HG02759 (cell line): ENCODE results near the gene NEK4.

ENCODE experiments used
- ATAC-seq: cut with Tn5 transposase; IDR thresholded peaks from one replicate; pipeline ENCODE4 v1.9.1; 2021; ENCODE audit warnings: mild to moderate bottlenecking, moderate library complexity; ENCODE audit not compliant: unreplicated experiment

Gene NEK4

DNA sequence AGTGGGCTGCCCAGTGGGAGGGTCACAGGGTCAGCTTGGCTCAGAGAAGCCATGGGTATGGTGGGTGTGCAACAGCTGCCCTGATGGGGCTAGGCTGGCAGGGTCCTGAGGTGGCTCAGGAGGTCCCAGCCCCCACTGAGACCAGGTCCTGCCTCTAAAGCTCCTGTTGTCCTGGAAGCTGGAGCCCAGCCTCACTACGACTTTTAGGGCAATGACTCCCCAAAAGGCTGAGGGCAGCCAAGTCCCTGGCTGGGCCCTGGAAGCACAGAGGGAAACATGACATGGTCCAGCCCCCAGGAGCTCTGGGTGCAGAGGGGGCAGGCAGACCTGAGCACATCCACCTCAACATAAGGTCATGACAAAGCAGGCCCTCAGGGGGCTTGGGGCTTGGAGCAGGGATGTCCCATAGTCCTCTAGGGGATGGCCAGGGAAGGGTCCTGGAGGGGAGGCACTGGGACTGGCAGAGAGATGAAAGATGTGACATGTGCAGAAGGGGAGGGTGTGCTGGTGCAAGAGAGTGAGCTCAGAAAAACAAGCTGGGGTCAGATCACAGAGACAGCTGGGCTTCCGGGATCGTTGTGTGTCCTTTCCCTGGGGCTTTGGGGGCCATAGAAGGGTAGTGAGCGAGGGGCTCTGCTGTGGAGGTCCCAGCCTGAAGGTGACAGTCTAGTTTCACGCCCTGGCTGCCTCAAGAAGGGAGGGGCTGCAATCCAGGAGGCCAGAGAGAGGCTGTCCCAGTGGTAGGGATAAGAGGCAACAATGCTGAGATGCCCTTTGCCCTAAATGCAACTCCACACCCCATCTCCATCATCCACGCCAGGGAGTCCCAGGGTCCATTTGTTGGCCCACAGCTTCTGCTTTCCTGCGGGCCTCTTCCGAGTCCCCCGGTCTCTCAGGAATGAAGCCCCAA lies 23.2 kb upstream of the NEK4 start:
- ATAC-seq, result no peak

- no peak for ATAC-seq
Measured at GRCh38 chr3:52792961-52793695, 22.4 kb upstream of the NEK4 start.

- no peak for ATAC-seq
Measured at GRCh38 chr3:52792413-52792812, 21.7 kb upstream of the NEK4 start.

DNA sequence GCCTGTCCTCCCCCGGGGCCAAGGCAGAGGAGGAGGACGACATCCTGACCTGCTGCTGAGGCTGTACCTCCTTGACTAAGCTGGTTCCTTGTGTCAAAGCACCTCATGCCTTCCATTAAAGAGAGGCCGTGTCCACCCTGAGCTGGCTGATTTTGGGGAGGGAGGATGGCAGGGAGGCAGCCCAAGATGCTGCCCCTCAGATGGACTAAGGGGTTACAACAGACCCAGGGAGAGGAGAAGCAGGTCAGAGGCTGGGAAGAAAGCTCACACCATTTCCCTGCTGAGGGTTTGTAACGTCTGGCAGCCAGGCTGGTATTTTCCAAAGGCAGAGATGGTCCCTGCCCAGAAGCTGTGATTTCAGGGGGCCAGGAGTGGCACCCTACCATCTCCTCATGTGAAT lies 21.2 kb upstream of the NEK4 start:
- ATAC-seq, result no peak

GRCh38 chr3:52791366-52791765 lies 20.6 kb upstream of the NEK4 start:
- ATAC-seq, result no peak

DNA sequence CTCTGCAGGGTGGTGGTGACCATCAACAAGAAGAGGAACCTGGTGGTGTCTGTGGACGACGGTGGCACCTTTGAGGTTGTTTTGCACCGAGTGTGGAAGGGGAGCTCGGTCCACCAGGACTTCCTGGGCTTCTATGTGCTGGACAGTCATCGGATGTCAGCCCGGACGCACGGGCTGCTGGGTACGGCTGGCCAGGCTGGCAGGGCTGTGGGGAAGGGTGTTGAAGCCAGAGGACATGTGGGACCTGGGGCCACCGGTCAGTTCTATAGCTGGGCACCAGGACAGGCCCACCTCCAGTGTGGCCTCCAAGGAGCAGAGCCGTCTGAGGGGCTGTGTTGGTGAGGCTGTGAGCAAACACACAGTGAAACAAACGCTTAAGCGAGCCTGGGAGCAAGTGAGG lies 20.0 kb upstream of the NEK4 start:
- no peak for ATAC-seq

GRCh38 chr3:52790337-52790736 lies 19.6 kb upstream of the NEK4 start:
- no peak for ATAC-seq

- no peak for ATAC-seq
Measured at GRCh38 chr3:52789746-52790040, 19.0 kb upstream of the NEK4 start.

DNA sequence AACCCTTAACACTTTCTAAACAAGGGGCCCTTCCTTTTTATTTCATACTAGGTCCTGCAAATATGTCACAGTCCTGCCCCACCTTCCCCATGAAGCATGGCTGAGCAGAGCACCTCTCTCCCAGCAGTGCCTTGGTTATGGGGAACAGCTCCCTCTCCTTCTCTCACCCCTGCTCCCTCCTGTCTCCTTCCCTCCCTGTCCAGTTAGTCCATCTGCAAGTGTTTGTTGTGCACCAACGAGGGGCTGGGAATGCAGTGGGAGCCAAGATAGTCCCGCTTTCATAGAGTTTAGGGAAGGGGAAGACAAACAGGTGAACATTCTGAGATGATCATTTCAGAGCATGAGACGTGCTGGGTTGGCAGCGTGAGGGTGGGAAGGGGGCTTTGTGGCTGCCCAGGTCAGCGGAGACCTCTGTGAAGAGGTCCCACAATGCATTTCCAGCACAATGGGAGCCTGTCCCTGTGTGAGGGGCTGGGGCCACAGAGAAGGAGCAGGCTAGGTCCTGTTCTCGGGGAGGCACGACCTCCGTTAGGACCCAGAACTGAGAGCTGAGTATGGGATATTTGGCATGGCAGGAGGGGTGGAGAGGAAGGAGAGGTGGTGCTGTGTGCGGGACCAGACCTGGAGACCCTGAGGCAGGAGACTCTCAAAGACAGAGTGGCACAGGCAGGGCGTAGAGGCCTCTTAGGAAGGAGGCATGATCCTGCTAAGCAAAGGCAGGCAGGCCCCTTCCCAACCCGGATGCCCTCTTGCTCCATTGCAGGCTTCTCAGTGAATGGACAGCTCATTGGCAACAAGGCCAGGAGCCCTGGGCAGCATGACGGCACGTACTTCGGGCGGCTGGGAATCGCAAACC lies 18.4 kb upstream of the NEK4 start:
- ATAC-seq, result no peak

GRCh38 chr3:52787672-52788625 lies 17.2 kb upstream of the NEK4 start:
- ATAC-seq, result no peak

DNA sequence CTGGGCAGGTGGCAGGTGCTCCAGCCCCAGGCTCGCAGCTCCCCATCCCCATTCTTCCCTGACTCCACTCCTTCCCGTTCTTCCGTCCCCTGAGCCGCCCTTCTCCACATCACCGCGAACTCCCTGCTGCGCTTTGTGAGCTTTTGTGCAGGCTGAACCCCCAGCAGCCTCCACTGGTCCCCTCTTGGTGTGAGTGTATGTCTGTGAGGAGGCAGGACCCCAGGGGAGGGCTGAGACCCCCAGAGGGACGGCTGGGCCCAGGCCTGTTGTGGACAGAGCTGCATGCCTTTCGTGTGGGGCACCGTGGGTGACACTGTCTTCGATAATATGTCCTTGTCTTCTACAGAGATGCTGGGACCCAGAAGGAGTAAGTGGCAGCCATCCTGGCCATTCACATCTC lies 16.5 kb upstream of the NEK4 start:
- no peak for ATAC-seq

- no peak for ATAC-seq
Measured at GRCh38 chr3:52786330-52787215, 15.8 kb upstream of the NEK4 start.

- ATAC-seq, result no peak
Measured at GRCh38 chr3:52784931-52785590, 14.3 kb upstream of the NEK4 start.

DNA sequence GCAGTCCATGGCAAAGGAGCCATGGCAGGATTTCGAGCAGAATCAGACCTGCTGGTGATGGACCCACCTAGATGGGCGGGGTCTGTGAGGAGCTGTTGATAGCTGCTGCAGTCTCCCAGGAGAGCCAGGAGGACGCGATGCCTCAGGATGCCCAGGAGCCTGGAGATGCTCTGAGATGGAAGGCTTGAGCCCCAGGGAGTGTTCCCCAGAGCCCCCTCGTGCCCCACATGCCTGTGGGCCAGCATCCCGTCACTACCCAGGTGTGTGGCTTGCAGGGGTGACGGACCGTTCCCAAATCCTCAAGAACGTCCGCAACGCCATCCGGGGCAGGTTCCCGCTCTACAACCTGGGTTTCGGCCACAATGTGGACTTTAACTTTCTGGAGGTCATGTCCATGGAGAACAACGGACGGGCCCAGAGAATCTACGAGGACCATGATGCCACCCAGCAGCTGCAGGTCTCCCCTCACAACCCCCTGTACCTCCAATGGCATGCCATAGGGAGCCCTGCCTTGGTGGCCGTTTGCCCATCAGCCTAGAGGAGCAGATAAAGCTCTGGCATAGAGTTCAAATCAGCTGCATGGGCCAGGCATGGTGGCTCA lies 13.4 kb upstream of the NEK4 start:
- no peak for ATAC-seq

GRCh38 chr3:52783211-52783555 lies 12.4 kb upstream of the NEK4 start:
- no peak for ATAC-seq

GRCh38 chr3:52782412-52783210 lies 11.9 kb upstream of the NEK4 start:
- no peak for ATAC-seq

DNA sequence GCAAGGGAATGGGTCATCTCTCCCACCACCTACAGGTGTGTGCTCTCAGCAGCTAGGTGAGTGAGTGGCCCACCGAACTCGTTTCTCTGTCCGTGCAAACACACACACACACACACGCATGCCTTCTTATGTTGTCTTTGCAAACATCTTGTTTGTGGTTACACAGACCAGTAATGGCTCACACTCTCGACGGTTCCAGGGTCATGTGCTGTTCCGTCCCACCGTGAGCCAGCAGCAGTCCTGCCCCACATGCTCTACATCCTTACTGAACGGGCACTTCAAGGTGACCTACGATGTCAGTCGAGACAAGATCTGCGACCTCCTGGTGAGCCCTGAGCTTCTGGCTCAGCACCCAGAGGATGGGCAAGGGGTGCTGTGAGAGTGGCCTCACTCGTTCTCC lies 11.0 kb upstream of the NEK4 start:
- ATAC-seq, result no peak
